Ascending aorta (tissue), 2 donors: Measurements from ENCODE around the gene CELSR1. TPM values are rescaled to one million over a fixed set of nuclear protein-coding genes. Genes with fewer than 3 reads are reported as not detected.
"Not testable (repeated sequence)": the region's sequence is repeated elsewhere in the genome, so short reads cannot be mapped to it uniquely, and the experiment has no call there.

Experiments
- DNase-seq, 2 donors: peaks; one replicate each; pipeline ENCODE4 v3.0.0-alpha.2; 2019; ENCODE audit warnings: low spot score in 2 of 2
- H3K27ac ChIP-seq, 2 donors: fragments of 200-600 bp; sonication (generic); one replicate each; pipeline ENCODE4 v1.5.1; 2016 to 2017; ENCODE audit warnings: mild to moderate bottlenecking in 1 of 2
- H3K27me3 ChIP-seq: fragments of 200-600 bp; sonication (generic); one replicate; pipeline ENCODE4 v1.5.1; 2017
- H3K36me3 ChIP-seq, 2 donors: fragments of 200-600 bp; sonication (generic); one replicate each; pipeline ENCODE4 v1.5.1; 2016
- H3K4me1 ChIP-seq, 2 donors: fragments of 200-600 bp; sonication (generic); one replicate each; pipeline ENCODE4 v1.5.1; 2016 to 2017; ENCODE audit warnings: mild to moderate bottlenecking in 1 of 2
- H3K4me3 ChIP-seq, 2 donors: fragments of 200-600 bp; sonication (generic); one replicate each; pipeline ENCODE4 v1.5.1; 2016 to 2017; ENCODE audit warnings: mild to moderate bottlenecking in 1 of 2
- H3K9me3 ChIP-seq, 2 donors: fragments of 200-600 bp; sonication (generic); one replicate each; pipeline ENCODE4 v1.5.1; 2016
- CTCF ChIP-seq, 3 experiments: fragments of 200-600 bp in 2 of 3; fragments of 450-650 bp in 1 of 3; sonication (generic) in 2 of 3; IDR thresholded peaks; one replicate each; pipeline ENCODE4 v1.5.1; 2016 to 2019; ENCODE audit warnings: antibody characterized with exemption in 3 of 3, mild to moderate bottlenecking in 1 of 3, moderate library complexity in 1 of 3
- intact Hi-C: fragments of 100-400 bp; cut with DNase I; formaldehyde crosslinking; loops from one replicate; pipeline ENCODE4 v1.15.1; 2023
- total RNA-seq: library from RNA; depleted of rRNA; stranded (reverse); fragments of >200 nt; gene quantifications from one replicate; pipeline ENCODE4 v1.1.0, GENCODE V29; 2016

Gene CELSR1
- total RNA-seq, 1 donor from 2014 or later, result 10.5 TPM

GRCh38 chr22:46407748-46408147 is 129.7 kb downstream of the CELSR1 start:
- intact Hi-C loops, result no loop called here
- DNase-seq, result no peak
- H3K36me3 ChIP-seq, result no peaks in the 10 kb centered on the region
- no peak overlapping the region for H3K4me3 ChIP-seq
- no peak overlapping the region for H3K27ac ChIP-seq
- H3K4me1 ChIP-seq, result no peaks in the 10 kb centered on the region
- H3K9me3 ChIP-seq, result no peaks in the 10 kb centered on the region
- H3K27me3 ChIP-seq, result no peaks in the 10 kb centered on the region
- no peak for TF ChIP-seq CTCF (IDR thresholded peaks at IDR 0.05)

- Histone ChIP-seq H3K27me3 (no peaks in the 10 kb centered on the region), H3K36me3 (no peaks in the 10 kb centered on the region), H3K27ac (no peak overlapping the region), H3K4me3 (no peak overlapping the region), H3K4me1 (no peaks in the 10 kb centered on the region), H3K9me3 (no peaks in the 10 kb centered on the region)
- TF ChIP-seq CTCF (IDR thresholded peaks at IDR 0.05), result no peak
- intact Hi-C loops, result no loop called here
- no peak for DNase-seq
These were observed 130.6 kb downstream of the CELSR1 start for GRCh38 chr22:46406791-46407190.

GRCh38 chr22:46406349-46406748 is 131.1 kb downstream of the CELSR1 start:
- no peak overlapping the region for H3K4me3 ChIP-seq
- TF ChIP-seq CTCF (IDR thresholded peaks at IDR 0.05), result no peak
- no peak overlapping the region for H3K27ac ChIP-seq
- intact Hi-C loops, result no loop called here
- no peak for DNase-seq
- no peaks in the 10 kb centered on the region for H3K36me3 ChIP-seq
- H3K27me3 ChIP-seq, result no peaks in the 10 kb centered on the region
- no peaks in the 10 kb centered on the region for H3K4me1 ChIP-seq
- no peaks in the 10 kb centered on the region for H3K9me3 ChIP-seq

- Histone ChIP-seq H3K36me3 (no peaks in the 10 kb centered on the region), H3K9me3 (no peaks in the 10 kb centered on the region), H3K4me1 (no peaks in the 10 kb centered on the region), H3K27ac (no peak overlapping the region), H3K4me3 (no peak overlapping the region), H3K27me3 (no peaks in the 10 kb centered on the region)
- no peak for TF ChIP-seq CTCF (IDR thresholded peaks at IDR 0.05)
- DNase-seq, result no peak
- intact Hi-C loops, result no loop called here
These were observed 131.5 kb downstream of the CELSR1 start for GRCh38 chr22:46405901-46406300.

GRCh38 chr22:46403880-46404279 is 133.5 kb downstream of the CELSR1 start:
- H3K36me3 ChIP-seq, DNase-seq, H3K4me3 ChIP-seq, H3K27me3 ChIP-seq, intact Hi-C loops, H3K9me3 ChIP-seq, H3K27ac ChIP-seq, H3K4me1 ChIP-seq: not testable (repeated sequence)

GRCh38 chr22:46402505-46402904 is 134.9 kb downstream of the CELSR1 start:
- no peaks in the 10 kb centered on the region for H3K36me3 ChIP-seq
- no peak overlapping the region for H3K4me3 ChIP-seq
- no peak for DNase-seq
- intact Hi-C loops, result no loop called here
- no peaks in the 10 kb centered on the region for H3K9me3 ChIP-seq
- H3K27ac ChIP-seq, result no peak overlapping the region
- H3K4me1 ChIP-seq, result no peaks in the 10 kb centered on the region
- H3K27me3 ChIP-seq, result no peaks in the 10 kb centered on the region
- TF ChIP-seq CTCF (IDR thresholded peaks at IDR 0.05), result no peak
